Caco-2 (cell line): Measurements from ENCODE around the gene HSD17B4. TPM values are rescaled to one million over a fixed set of nuclear protein-coding genes. Genes with fewer than 3 reads are reported as not detected.

Source experiments
- BruUV-seq: library from RNA; stranded (reverse); fragments of 400-500 nt; replicated peaks from 2 replicates; lab custom pipeline; 2021; lab: Mats Ljungman, UMichigan
- CTCF ChIA-PET: fragments of 300-600 bp; sonication (Branson Sonifier 250); formaldehyde crosslinking; loops from one replicate; lab custom pipeline; 2022; ENCODE audit warnings: antibody characterized with exemption; lab: Charles Lee
- POLR2A ChIA-PET: fragments of 300-600 bp; sonication (Branson Sonifier 250); formaldehyde crosslinking; loops from one replicate; lab custom pipeline; 2022; ENCODE audit warnings: antibody characterized with exemption; lab: Charles Lee
- DNase-seq, 2 experiments: peaks; one replicate each; pipeline versions ENCODE4 v3.0.0 to v3.0.0-alpha.2; 2020 to 2022
- H3K27me3 ChIP-seq: replicated peaks from 2 replicates; pipeline ENCODE4 v1.6.0; 2011; ENCODE audit warnings: low read length; ENCODE audit not compliant: control insufficient read depth, insufficient read depth
- H3K36me3 ChIP-seq: 2 replicates; pipeline ENCODE4 v1.5.1; 2011; ENCODE audit warnings: low read length; ENCODE audit not compliant: control insufficient read depth, insufficient read depth
- H3K4me1 ChIP-seq: fragments of 250-450 bp; sonication (Bioruptor Pico); 2 replicates; pipeline ENCODE4 v1.5.1; 2020; ENCODE audit warnings: mild to moderate bottlenecking
- H3K4me3 ChIP-seq: 2 replicates; pipeline ENCODE4 v1.5.1; 2011; ENCODE audit warnings: low read depth, mild to moderate bottlenecking, control low read depth, low read length
- H3K9me3 ChIP-seq: fragments of 250-450 bp; sonication (Bioruptor Pico); 2 replicates; pipeline ENCODE4 v1.5.1; 2020; ENCODE audit warnings: mild to moderate bottlenecking, moderate library complexity
- H3K27ac Mint-ChIP-seq: one replicate; pipeline ENCODE4 v1.8.0; 2022; ENCODE audit warnings: mixed read lengths; ENCODE audit not compliant: unreplicated experiment
- H3K27me3 Mint-ChIP-seq: one replicate; pipeline ENCODE4 v1.8.0; 2022; ENCODE audit warnings: mixed read lengths; ENCODE audit not compliant: insufficient read depth, unreplicated experiment
- H3K36me3 Mint-ChIP-seq: one replicate; pipeline ENCODE4 v1.8.0; 2022; ENCODE audit warnings: mild to moderate bottlenecking, mixed read lengths; ENCODE audit not compliant: insufficient read depth, unreplicated experiment
- H3K4me1 Mint-ChIP-seq: one replicate; pipeline ENCODE4 v1.8.0; 2022; ENCODE audit warnings: low read depth, mixed read lengths; ENCODE audit not compliant: unreplicated experiment
- H3K4me3 Mint-ChIP-seq: one replicate; pipeline ENCODE4 v1.8.0; 2022; ENCODE audit warnings: mild to moderate bottlenecking, moderate library complexity, mixed read lengths; ENCODE audit not compliant: unreplicated experiment
- H3K9me3 Mint-ChIP-seq: one replicate; pipeline ENCODE4 v1.8.0; 2022; ENCODE audit warnings: mixed read lengths; ENCODE audit not compliant: unreplicated experiment
- CTCF ChIP-seq, 2 experiments: fragments of 200-600 bp in 1 of 2; IDR thresholded peaks; 1 replicate in 1 of 2; 2 replicates in 1 of 2; pipeline versions ENCODE4 v1.5.1 to v1.8.0; 2011 to 2022; ENCODE audit warnings: antibody characterized with exemption in 1 of 2, control low read depth in 1 of 2, inconsistent platforms in 1 of 2, low read depth in 1 of 2, low read length in 1 of 2, mild to moderate bottlenecking in 1 of 2, moderate library complexity in 1 of 2; ENCODE audit not compliant: insufficient read depth in 1 of 2, severe bottlenecking in 1 of 2, unreplicated experiment in 1 of 2
- intact Hi-C: fragments of 100-400 bp; cut with micrococcal nuclease; formaldehyde crosslinking; loops from one replicate; pipeline ENCODE4 v1.10.0; 2022; ENCODE audit not compliant: unreplicated experiment
- total RNA-seq: library from RNA; stranded (reverse); gene quantifications from 2 replicates; pipeline ENCODE4 v1.2.3, GENCODE V29; 2022

The HSD17B4 gene
- total RNA-seq, 1 experiment from 2014 or later: 172 TPM

- H3K4me3 Mint-ChIP-seq: no peak overlapping the region
- no TSS peak for BruUV-seq
- DNase-seq: no peak
- no peak overlapping the region for H3K4me3 ChIP-seq
- ChIA-PET POLR2A (no interaction called here), CTCF (no interaction called here)
- TF ChIP-seq CTCF (IDR thresholded peaks at IDR 0.05; ENCODE audit: insufficient read depth in 1 of 2, low read depth in 1 of 2, low read length in 1 of 2, severe bottlenecking in 1 of 2, unreplicated experiment in 1 of 2): no peak
- peaks cover 36% of the 10 kb centered on the region for H3K36me3 Mint-ChIP-seq
- H3K27ac Mint-ChIP-seq: no peak overlapping the region
- peaks cover 21% of the 10 kb centered on the region for H3K9me3 Mint-ChIP-seq
- H3K4me1 ChIP-seq: peaks cover 12% of the 10 kb centered on the region
- peaks cover 7% of the 10 kb centered on the region for H3K4me1 Mint-ChIP-seq
- no peaks in the 10 kb centered on the region for H3K27me3 Mint-ChIP-seq
- peaks cover 1% of the 10 kb centered on the region; the same call in 1 of the 2 replicates for H3K36me3 ChIP-seq
- no peaks in the 10 kb centered on the region for H3K27me3 ChIP-seq
- H3K9me3 ChIP-seq: peaks cover 5% of the 10 kb centered on the region
- intact Hi-C loops: no loop called here
These were observed 1.9 kb downstream of the HSD17B4 start for GRCh38 chr5:119454171-119454570.

GRCh38 chr5:119458911-119459632, 6.8 kb downstream of the HSD17B4 start:
- Mint-ChIP-seq H3K36me3 (peaks cover 27% of the 10 kb centered on the region), H3K27me3 (no peaks in the 10 kb centered on the region)
- CTCF ChIA-PET: no interaction called here

GRCh38 chr5:119465640-119466039, 13.3 kb downstream of the HSD17B4 start:
- Mint-ChIP-seq H3K27ac (no peak overlapping the region), H3K4me1 (no peaks in the 10 kb centered on the region), H3K36me3 (peaks cover 15% of the 10 kb centered on the region), H3K27me3 (no peaks in the 10 kb centered on the region), H3K4me3 (no peak overlapping the region), H3K9me3 (peaks cover 23% of the 10 kb centered on the region)
- ChIA-PET CTCF (no interaction called here), POLR2A (no interaction called here)
- intact Hi-C loops: no loop called here
- no peaks in the 10 kb centered on the region for H3K4me1 ChIP-seq
- no peaks in the 10 kb centered on the region for H3K27me3 ChIP-seq
- H3K36me3 ChIP-seq: no peaks in the 10 kb centered on the region
- H3K4me3 ChIP-seq: no peak overlapping the region
- no peak for TF ChIP-seq CTCF (IDR thresholded peaks at IDR 0.05; ENCODE audit: insufficient read depth in 1 of 2, low read depth in 1 of 2, low read length in 1 of 2, severe bottlenecking in 1 of 2, unreplicated experiment in 1 of 2)
- no TSS peak for BruUV-seq
- H3K9me3 ChIP-seq: 0 out of 2 replicates have a peak, but pooled peaks cover 6% of the 10 kb centered on the region
- DNase-seq: no peak

More at GRCh38 chr5:119458911-119459632, 6.8 kb downstream of the HSD17B4 start:
- Mint-ChIP-seq H3K4me1 (peaks cover 7% of the 10 kb centered on the region), H3K9me3 (no peaks in the 10 kb centered on the region), H3K4me3 (no peak overlapping the region), H3K27ac (no peak overlapping the region)
- DNase-seq: no peak
- POLR2A ChIA-PET: no interaction called here
- Histone ChIP-seq H3K27me3 (no peaks in the 10 kb centered on the region), H3K4me1 (no peaks in the 10 kb centered on the region), H3K9me3 (0 out of 2 replicates have a peak, but pooled peaks cover 2% of the 10 kb centered on the region), H3K36me3 (peaks cover 1% of the 10 kb centered on the region; the same call in 1 of the 2 replicates), H3K4me3 (no peak overlapping the region)
- TF ChIP-seq CTCF (IDR thresholded peaks at IDR 0.05; ENCODE audit: insufficient read depth in 1 of 2, low read depth in 1 of 2, low read length in 1 of 2, severe bottlenecking in 1 of 2, unreplicated experiment in 1 of 2): no peak
- no TSS peak for BruUV-seq
- intact Hi-C loops: no loop called here
